GM12864 (cell line): ENCODE measurements around the gene DNAJB14.

ENCODE experiments used
- DNase-seq: peaks from one replicate; pipeline ENCODE4 v3.0.0-alpha.2; 2011; ENCODE audit warnings: low read depth
- H3K4me3 ChIP-seq: 2 replicates; pipeline ENCODE4 v1.5.1; 2011; ENCODE audit warnings: mild to moderate bottlenecking, low read depth, low read length, control low read depth
- TF ChIP-seq, protein P1 (sequence below): IDR thresholded peaks from 2 replicates; pipeline ENCODE4 v1.5.1; 2011; ENCODE audit warnings: low read depth, mild to moderate bottlenecking, moderate library complexity, low read length, control low read depth, inconsistent platforms; ENCODE audit errors: missing control alignments

The DNAJB14 gene

GRCh38 chr4:99872570-99872969, 73.8 kb downstream of the DNAJB14 start:
- DNase-seq, result no peak
- H3K4me3 ChIP-seq, result no peak overlapping the region
- TF ChIP-seq, protein P1, sequence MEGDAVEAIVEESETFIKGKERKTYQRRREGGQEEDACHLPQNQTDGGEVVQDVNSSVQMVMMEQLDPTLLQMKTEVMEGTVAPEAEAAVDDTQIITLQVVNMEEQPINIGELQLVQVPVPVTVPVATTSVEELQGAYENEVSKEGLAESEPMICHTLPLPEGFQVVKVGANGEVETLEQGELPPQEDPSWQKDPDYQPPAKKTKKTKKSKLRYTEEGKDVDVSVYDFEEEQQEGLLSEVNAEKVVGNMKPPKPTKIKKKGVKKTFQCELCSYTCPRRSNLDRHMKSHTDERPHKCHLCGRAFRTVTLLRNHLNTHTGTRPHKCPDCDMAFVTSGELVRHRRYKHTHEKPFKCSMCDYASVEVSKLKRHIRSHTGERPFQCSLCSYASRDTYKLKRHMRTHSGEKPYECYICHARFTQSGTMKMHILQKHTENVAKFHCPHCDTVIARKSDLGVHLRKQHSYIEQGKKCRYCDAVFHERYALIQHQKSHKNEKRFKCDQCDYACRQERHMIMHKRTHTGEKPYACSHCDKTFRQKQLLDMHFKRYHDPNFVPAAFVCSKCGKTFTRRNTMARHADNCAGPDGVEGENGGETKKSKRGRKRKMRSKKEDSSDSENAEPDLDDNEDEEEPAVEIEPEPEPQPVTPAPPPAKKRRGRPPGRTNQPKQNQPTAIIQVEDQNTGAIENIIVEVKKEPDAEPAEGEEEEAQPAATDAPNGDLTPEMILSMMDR, result no peak

DNA sequence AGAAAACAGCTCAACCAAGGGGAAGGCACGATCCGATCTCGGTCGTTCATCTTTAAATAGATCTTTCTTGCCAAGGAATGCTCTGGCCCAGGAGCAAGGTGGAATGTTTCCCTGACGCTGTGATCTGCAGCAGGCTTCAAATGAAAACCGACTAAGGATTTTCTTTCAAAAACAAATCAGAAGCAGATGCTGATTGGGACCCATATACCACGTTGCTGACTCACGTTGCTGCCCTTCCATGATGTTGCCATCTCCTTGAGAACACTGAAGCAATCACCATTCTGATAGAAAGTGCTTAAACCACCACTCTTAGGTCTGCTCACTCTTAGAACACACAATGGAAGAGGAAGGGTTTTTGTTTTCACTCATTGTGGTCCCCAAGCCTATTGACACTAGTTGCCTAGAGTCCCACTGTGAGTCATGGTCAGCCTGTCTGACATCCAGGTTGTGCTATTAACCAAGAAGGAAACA, 78.3 kb downstream of the DNAJB14 start:
- no peak overlapping the region for H3K4me3 ChIP-seq
- no peak for DNase-seq
- TF ChIP-seq, protein P1, result no peak

- DNase-seq, result no peak
- H3K4me3 ChIP-seq, result no peak overlapping the region
- TF ChIP-seq, protein P1, result no peak
Measured at GRCh38 chr4:99863804-99864203, 82.6 kb downstream of the DNAJB14 start.

DNA sequence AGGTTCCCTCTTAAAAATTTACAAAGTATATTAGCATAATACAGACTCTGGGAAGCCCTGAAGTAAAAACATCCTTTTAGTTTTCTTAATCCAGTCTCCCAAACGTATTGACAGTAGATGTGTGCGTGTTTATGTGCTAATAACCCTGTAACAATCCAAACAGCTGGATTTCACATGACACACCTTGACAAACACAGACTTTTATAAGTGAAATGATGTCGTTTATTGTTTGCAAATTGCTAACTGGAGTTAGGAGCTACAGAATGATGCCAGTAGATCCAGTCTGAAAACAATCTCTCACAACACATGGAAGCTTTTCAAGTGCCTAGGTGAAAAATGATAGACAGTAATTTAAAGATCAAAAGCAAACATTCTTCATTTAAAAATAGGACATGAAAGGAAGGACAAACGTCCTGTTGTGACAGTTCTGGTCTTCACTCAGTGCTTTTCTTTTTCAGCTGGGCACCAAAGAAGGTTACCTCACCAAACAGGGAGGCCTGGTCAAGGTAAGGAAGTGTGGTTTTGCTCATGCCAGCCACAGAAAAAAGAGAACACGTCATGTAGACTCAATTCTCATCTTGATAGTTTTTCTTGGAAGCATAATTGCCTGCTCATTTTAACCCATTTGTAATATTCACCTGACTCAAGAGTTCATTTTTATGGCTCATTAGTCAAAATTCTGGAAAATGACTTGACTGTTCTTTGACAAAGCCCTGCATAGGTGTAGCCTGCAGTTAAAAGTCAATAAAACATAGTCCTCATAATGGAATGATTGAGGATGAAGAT, 85.1 kb downstream of the DNAJB14 start:
- TF ChIP-seq, protein P1, result no peak
- no peak for DNase-seq
- no peak overlapping the region for H3K4me3 ChIP-seq

- no peak overlapping the region for H3K4me3 ChIP-seq
- no peak for DNase-seq
- TF ChIP-seq, protein P1, result no peak
Measured at GRCh38 chr4:99860521-99860920, 85.9 kb downstream of the DNAJB14 start.

GRCh38 chr4:99859618-99860017, 86.8 kb downstream of the DNAJB14 start:
- no peak for DNase-seq
- H3K4me3 ChIP-seq, result no peak overlapping the region
- TF ChIP-seq, protein P1, result no peak

DNA sequence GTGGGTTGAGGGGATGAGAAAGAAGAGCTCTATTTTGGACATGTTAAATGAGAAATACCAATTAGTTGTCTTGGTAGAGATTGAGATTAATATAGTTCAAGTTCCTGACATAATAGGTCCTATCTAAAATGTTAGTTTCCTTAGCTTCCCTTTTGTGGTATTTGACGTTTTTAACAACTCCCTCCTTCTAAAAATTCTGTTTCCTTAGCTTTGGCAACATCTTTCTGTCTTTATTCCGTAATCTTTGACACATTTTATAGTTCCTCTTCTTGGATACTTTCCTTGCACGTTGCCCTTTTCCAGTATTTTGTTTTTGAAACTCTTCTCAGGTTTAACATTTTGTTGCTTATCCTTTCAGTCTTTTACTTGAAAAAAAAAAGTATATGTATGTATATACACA, 89.1 kb downstream of the DNAJB14 start:
- no peak for DNase-seq
- no peak overlapping the region for H3K4me3 ChIP-seq
- TF ChIP-seq, protein P1, result no peak
